ENCODE results near the gene SOHLH2.

- TF ChIP-seq, protein P1, sequence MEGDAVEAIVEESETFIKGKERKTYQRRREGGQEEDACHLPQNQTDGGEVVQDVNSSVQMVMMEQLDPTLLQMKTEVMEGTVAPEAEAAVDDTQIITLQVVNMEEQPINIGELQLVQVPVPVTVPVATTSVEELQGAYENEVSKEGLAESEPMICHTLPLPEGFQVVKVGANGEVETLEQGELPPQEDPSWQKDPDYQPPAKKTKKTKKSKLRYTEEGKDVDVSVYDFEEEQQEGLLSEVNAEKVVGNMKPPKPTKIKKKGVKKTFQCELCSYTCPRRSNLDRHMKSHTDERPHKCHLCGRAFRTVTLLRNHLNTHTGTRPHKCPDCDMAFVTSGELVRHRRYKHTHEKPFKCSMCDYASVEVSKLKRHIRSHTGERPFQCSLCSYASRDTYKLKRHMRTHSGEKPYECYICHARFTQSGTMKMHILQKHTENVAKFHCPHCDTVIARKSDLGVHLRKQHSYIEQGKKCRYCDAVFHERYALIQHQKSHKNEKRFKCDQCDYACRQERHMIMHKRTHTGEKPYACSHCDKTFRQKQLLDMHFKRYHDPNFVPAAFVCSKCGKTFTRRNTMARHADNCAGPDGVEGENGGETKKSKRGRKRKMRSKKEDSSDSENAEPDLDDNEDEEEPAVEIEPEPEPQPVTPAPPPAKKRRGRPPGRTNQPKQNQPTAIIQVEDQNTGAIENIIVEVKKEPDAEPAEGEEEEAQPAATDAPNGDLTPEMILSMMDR (conservative IDR thresholded peaks at IDR 0.05; ENCODE audit: low read length): no peak
- TF ChIP-seq EZH2phosphoT487 (IDR thresholded peaks at IDR 0.05; ENCODE audit: borderline replicate concordance, low read depth, low read length): no peak
These were observed 79.7 kb downstream of the SOHLH2 start for GRCh38 chr13:36134632-36135031.
